HPDE6-E6E7 (cell line): ENCODE measurements around the gene ERP27.

Experiments used
- DNase-seq: peaks from one replicate; pipeline ENCODE4 v3.0.0; 2011; ENCODE audit warnings: missing footprints; ENCODE audit errors: extremely low spot score

ERP27 gene

GRCh38 chr12:14959916-14960496 is 21.7 kb upstream of the ERP27 start:
- no peak for DNase-seq

GRCh38 chr12:14959463-14959862 is 21.1 kb upstream of the ERP27 start:
- DNase-seq, result no peak

GRCh38 chr12:14959126-14959440 is 20.7 kb upstream of the ERP27 start:
- DNase-seq, result no peak

GRCh38 chr12:14958361-14959125 is 20.2 kb upstream of the ERP27 start:
- no peak for DNase-seq

- DNase-seq, result no peak
These were observed 19.3 kb upstream of the ERP27 start for GRCh38 chr12:14957551-14958168.

GRCh38 chr12:14956905-14957304 is 18.6 kb upstream of the ERP27 start:
- no peak for DNase-seq

GRCh38 chr12:14956024-14956891 is 17.9 kb upstream of the ERP27 start:
- no peak for DNase-seq

GRCh38 chr12:14954269-14954668 is 15.9 kb upstream of the ERP27 start:
- no peak for DNase-seq

GRCh38 chr12:14953752-14954151 is 15.4 kb upstream of the ERP27 start:
- DNase-seq, result no peak

GRCh38 chr12:14952299-14952921 is 14.1 kb upstream of the ERP27 start:
- DNase-seq, result peak; percentile 72

- no peak for DNase-seq
These were observed 13.5 kb upstream of the ERP27 start for GRCh38 chr12:14951851-14952250.

GRCh38 chr12:14950982-14951746 is 12.8 kb upstream of the ERP27 start:
- DNase-seq, result peak; percentile 75

- DNase-seq, result no peak
These were observed 12.1 kb upstream of the ERP27 start for GRCh38 chr12:14950421-14950820.

- no peak for DNase-seq
These were observed 11.3 kb upstream of the ERP27 start for GRCh38 chr12:14949631-14950030.

- DNase-seq, result peak; percentile 14
These were observed 10.3 kb upstream of the ERP27 start for GRCh38 chr12:14948672-14949071.

- no peak for DNase-seq
These were observed 8.5 kb upstream of the ERP27 start for GRCh38 chr12:14946861-14947260.

GRCh38 chr12:14946162-14946561 is 7.8 kb upstream of the ERP27 start:
- no peak for DNase-seq

- DNase-seq, result no peak
These were observed 4.0 kb upstream of the ERP27 start for GRCh38 chr12:14942196-14942931.

- no peak for DNase-seq
These were observed 3.0 kb upstream of the ERP27 start for GRCh38 chr12:14941369-14941768.

GRCh38 chr12:14937689-14938088 is 648 bp downstream of the ERP27 start:
- no peak for DNase-seq
